Stimulated activated naive CD4-positive, alpha-beta T cell (primary cell): ENCODE data around the gene ZNF777.
"Not testable (repeated sequence)": the region's sequence is repeated elsewhere in the genome, so short reads cannot be mapped to it uniquely, and the experiment has no call there.

Source experiments
- DNase-seq, 6 experiments: peaks; one replicate each; lab custom pipeline; 2025; lab: John Stamatoyannopoulos, UW

Gene ZNF777

GRCh38 chr7:149460493-149461277 is at the start of gene ZNF777:
Gene ZNF777, minus strand, starts transcription at chr7:149461062. Its CDS starts 5,040 bp downstream, at chr7:149456022.
- peak; percentile 63 to 85 (median 74) for DNase-seq

- DNase-seq = no peak
Observed at GRCh38 chr7:149510248-149510647, 49.4 kb upstream of the ZNF777 start.

- DNase-seq = no peak
Observed at GRCh38 chr7:149509774-149510173, 48.9 kb upstream of the ZNF777 start.

DNA sequence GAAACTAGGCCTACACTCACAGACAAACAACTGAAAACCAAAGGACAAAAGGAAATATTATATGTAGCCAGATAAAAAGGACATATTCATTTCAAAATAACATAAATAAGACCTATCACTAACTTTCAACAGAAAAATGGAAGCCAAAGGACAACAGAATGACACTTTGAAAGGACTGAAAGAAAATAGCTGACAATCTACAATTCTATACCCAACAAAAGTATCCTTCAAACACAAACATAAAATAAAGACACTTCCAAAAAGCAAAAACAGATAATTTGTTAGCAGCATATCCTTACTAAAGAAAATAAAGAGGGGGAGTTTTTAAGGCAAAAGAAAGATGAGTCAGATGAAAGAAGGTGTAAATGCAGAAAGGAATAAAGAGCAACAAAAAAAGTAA is 44.7 kb upstream of the ZNF777 start:
- DNase-seq = no peak

- DNase-seq = no peak
Observed at GRCh38 chr7:149501651-149502050, 40.8 kb upstream of the ZNF777 start.

DNA sequence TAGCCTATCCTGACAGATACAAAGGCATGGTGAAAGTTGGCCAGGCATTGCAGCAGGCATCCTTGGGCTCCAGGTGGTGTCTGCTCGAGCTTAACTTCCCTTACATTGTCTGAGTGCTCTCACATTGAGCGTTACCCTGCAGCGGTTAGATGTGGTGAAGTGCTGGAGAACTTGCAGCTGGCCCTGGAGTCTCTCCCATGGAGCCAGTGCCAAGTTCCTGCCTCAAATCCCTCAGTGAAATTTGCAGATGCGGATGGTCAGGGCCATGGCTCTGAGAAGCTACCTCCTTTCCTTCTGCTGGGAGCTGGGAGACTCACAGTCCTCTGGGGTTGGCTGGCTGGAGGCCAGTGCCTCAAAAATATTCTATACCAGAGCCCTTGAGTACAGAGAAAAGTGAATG is 40.0 kb upstream of the ZNF777 start:
- DNase-seq = no peak

GRCh38 chr7:149500201-149500600 is 39.3 kb upstream of the ZNF777 start:
- no peak for DNase-seq

DNA sequence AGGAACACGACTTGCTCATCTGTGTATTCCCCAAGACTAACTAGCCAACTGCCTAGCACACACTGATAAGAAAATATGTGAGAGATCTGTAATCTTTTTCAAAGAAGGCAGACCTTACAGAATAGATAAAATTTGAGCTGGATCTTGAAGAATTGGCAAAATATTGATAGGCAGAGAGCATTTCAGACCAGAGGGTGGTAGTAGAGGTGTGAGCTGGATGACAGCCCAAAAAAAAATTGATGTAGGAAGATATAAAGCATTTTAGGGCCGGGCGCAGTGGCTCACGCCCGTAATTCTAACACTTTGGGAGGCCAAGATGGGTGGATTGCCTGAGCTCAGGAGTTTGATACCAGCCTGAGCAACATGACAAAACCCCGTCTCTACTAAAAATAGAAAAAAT is 37.9 kb upstream of the ZNF777 start:
- no peak for DNase-seq

DNA sequence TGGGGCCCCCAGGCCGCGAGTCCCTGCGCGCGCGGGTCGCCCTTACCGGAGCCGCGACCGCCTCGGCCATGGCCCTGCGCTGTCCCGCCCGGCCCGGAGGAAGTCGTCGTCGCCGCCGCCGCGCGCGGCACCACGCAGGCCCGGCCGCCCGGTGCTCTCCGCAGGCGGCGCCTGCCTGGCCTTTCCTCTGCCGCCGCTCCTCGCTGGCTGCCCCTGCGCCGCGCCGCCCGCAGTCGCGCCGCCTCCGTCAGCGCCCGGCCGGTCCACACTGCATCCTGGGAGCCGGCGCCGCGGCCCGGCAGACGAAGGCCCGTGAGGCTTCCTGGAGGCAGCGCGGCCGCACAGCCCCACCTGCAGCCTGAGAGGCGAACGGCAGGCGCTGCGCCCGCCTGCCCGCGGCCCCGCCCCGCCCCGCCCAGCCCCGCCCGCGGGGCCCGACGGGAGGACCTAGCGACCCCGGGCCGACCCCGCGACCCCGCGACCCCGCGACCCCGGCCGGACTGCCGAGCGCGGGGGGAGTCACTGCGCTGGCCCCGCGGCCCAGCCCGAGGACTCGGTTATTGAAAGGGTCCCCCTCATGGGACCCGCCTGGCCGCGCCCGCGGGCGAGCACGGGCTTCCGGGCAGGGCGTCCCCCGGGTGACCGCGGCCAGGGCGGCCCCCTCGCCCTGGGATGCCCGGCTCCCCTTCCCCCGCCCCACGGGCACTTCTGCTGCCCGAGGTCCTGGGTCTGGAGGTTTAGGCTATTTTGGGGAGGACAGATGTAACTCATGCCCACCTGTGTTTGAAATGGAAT is 36.8 kb upstream of the ZNF777 start, which contains the start of gene ZNF746:
Gene ZNF746, minus strand, starts transcription at position 343 of the 795 bp plus-strand sequence. Its CDS starts 273 bp downstream, at position 70.
- DNase-seq = peak; percentile 52 to 78 (median 74)

DNA sequence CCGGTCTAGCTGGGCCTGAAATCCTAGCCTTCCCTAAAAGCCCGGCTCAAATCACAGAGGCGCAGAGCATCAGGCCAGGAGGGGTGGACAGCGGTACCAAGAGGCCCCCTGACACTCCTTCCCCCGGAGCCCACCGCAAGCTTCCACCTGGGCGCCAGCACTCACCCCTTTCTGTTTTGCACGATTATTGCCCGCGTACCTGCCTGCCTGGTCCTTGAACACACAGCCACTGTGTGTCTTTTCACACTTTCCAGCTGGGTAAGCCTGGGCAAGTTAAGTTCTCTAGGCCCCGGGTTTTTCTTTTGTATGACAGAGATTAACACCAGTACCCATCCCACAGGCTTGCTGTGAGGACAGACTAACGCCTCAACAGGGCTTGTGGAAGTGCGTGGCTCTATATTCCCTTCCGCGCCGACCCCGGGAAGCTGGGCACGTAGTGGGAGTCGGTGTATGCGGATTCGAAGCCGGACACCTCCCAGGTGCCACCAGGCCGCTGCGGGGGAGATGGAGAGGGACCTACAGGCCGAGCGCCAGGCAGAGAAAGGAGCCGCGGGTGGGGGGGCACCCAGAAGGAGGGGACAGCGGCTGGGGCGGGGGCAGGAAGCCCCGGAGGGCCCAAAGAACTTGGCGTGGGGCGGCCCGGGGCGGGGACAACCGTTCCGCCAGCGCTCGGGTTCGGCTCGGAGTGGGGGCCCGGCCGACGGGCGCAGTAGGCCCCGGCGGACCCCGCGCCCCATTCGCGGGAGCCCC is 36.0 kb upstream of the ZNF777 start:
- DNase-seq = peak; percentile 15 to 51 (median 50)

GRCh38 chr7:149495785-149496641 is 35.2 kb upstream of the ZNF777 start:
- DNase-seq = no peak

DNA sequence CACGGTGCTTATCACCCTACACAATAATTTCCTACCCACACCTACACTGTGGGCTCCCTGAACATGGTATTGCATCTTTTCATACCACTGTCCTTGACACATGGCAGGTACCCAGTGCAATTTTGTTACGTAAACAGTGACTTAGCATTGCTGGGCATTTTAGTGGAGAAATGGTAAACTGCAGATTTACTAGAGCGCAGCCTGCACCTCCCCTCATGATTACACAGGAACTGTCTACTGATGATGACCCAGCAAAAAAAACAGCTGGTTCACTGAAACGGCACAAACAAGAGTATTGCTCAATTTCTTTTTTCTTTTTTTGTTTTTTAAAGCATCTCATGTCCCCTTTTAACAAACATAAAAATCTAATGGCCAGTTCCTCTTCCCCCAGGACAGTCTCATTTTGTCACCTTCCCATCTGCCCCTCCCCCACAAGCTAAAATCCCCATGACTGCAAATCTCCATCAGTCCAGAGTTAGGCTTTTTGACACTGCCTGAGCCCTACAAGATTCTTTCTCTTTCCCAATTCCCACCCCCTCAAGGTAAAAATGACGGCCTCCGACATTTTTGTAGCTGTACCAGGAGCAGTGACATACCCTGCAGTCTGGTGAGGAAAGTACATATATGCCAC is 34.0 kb upstream of the ZNF777 start:
- DNase-seq = no peak

DNA sequence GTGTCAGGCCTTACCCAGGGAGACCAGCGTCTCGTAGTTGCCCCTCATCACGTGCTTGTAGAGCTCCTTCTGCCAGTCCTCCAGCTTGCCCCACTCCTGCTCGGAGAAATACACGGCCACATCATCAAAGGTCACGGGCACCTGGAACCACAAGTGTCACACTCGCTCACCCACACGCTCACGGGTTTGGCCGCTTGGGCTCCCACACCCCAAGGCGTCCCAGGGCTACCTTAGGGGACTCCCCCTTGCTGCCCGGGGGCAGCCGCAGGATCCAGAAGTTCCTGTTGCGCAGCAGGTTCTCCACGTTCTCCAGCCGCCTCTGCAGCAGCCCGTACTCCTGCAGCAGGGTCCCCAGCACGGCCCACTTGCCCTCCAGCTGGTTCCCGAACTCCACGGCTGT is 33.1 kb upstream of the ZNF777 start:
- not testable (repeated sequence) for DNase-seq

GRCh38 chr7:149493366-149493765 is 32.5 kb upstream of the ZNF777 start:
- DNase-seq = no peak

DNA sequence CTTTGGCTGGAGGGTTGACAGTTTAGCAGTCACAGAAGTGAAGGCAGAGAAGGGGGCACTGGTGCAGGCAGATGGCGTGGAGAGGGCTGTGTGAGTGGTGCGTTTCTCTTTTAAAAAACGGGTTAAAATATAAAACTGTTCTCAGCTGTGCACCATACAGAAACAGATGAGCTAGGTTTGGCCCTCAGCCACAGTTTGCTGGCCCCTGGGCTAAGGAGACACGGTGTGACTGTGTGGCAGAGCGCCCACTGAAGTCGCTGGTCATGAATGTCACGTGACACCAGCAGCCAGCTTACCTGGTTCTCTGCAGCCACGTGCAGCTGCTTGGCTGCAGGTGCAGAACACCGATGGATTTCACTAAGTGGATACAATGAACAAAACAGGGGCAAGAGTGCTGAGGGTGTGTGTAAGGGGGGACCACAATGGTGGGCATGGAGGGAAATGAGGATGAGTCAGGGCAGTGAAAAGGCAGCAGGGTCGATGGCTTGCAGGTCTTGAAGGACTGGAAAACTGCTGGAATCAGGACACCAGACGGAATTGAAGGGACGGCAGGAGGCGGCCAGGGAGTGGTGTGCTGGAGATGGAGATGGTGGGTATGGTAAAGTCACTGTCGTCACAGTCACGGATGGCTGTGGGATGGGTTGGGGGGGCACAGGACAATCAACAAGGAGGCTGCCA is 29.4 kb upstream of the ZNF777 start:
- no peak for DNase-seq

GRCh38 chr7:149489391-149490024 is 28.6 kb upstream of the ZNF777 start:
- DNase-seq = no peak

DNA sequence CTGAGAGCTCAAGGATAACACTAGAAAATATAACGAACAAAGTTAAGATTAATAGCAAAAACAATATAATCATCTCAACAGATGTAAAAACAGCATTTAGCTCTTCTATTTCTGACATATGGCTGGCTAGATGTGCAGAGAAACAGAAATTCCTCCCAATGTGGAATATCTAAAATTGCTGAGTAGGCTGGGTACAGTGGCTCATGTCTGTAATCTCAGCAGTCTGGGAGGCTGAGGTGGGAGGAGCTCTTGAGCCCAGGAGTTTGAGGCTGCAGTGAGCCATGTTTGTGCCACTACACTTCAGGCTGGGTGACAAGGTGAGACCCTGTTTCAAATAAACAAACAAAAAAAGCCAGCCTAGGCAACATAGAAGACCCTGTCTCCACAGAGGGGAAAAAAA is 18.7 kb upstream of the ZNF777 start:
- no peak for DNase-seq

DNA sequence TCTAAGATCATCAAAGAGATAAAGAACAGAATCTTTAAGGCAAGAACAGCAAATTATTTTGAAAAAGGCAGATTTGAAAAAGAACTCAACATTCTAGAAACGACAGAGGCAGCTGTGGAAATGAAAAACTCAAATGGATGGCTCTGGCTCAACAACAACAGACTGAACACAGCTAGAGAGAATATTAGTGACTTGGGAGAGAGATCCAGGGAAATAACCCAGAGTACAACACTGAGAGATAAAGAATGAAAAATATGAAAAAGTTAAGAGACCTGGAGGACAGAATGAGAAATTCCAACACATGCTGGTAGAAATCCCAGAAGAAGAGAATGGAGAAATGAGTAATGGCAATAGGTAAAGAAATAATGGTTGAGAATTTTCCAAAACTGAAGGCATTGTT is 17.9 kb upstream of the ZNF777 start:
- no peak for DNase-seq

DNA sequence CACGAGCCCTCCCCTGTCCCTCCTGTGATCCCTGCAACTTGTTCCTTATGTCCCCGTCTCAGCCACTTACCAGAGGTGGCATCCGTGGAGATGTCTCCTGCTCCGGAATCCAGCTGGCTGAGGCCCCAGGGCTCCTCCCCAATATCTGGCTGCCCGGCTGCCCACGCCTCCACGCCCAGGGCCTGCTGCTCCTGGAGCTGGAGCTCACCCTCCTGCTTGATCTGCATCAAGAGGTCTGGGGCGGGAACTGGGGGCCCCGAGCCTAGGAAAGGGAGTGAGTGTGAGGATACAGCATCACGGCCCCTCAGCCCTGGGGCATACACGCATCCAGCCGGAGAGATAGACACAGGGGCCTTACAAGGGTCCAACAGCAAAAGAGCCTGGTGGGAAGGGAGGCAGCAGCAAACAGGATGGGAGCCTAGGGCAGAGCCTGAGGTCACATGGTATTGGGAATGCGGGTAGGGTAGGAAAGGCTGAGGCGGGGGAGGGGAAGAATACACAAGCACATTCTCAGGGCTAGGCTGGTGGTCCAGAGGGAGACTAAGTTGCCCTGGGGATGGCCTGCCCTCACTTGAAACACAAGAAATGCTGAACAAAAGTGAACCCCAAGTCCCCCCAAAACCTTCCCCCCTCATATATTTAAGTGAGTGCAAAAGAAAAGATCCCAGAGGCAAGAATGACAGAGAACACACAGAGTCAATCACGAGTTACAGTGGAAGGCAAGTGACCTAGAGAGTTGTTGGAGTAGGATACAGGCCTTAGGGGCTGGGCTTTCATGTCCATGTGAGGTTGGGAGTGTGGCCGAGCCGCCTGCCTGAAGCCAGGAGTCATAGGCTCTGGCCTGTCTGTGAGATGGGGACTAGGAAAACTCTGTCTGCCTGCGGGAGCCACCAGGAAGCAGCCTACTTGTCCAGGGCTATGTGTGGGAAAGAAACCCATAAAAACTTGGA is 16.9 kb upstream of the ZNF777 start:
- no peak for DNase-seq
